MM.1S (cell line): Measurements from ENCODE around the gene ZNF275.

Experiments used
- DNase-seq: peaks from one replicate; pipeline ENCODE4 v3.0.0-alpha.2; 2015
- H2AFZ ChIP-seq: fragments of 300-600 bp; sonication (generic); 2 replicates; pipeline ENCODE4 v1.6.0; 2016; ENCODE audit warnings: antibody characterized with exemption, low read length
- H3F3A ChIP-seq: fragments of 300-600 bp; sonication (generic); 2 replicates; pipeline ENCODE4 v1.6.1; 2016; ENCODE audit warnings: mild to moderate bottlenecking, antibody characterized with exemption, low read length, moderate library complexity, mixed read lengths; ENCODE audit not compliant: insufficient read depth
- H3K27ac ChIP-seq: fragments of 300-600 bp; sonication (generic); 2 replicates; pipeline ENCODE4 v1.5.1; 2016; ENCODE audit warnings: mild to moderate bottlenecking, low read length
- H3K27me3 ChIP-seq: fragments of 300-600 bp; sonication (generic); replicated peaks from 2 replicates; pipeline ENCODE4 v1.6.0; 2016; ENCODE audit warnings: low read length; ENCODE audit not compliant: insufficient read depth
- H3K36me3 ChIP-seq: fragments of 300-600 bp; sonication (generic); replicated peaks from 2 replicates; pipeline ENCODE4 v1.6.1; 2016; ENCODE audit warnings: mild to moderate bottlenecking, low read length, mixed read lengths; ENCODE audit not compliant: insufficient read depth
- H3K4me1 ChIP-seq: fragments of 300-600 bp; sonication (generic); 2 replicates; pipeline ENCODE4 v1.6.1; 2016; ENCODE audit warnings: low read length, mixed read lengths
- H3K4me2 ChIP-seq: fragments of 300-600 bp; sonication (generic); 2 replicates; pipeline ENCODE4 v1.6.0; 2016; ENCODE audit warnings: low read depth, low read length
- H3K4me3 ChIP-seq: fragments of 300-600 bp; sonication (generic); 2 replicates; pipeline ENCODE4 v1.5.1; 2016; ENCODE audit warnings: low read length, mixed read lengths
- H3K79me2 ChIP-seq: fragments of 300-600 bp; sonication (generic); 2 replicates; pipeline ENCODE4 v1.6.1; 2016; ENCODE audit warnings: mixed run types, low read length, mixed read lengths
- H3K9ac ChIP-seq: fragments of 300-600 bp; sonication (generic); 2 replicates; pipeline ENCODE4 v1.6.1; 2016; ENCODE audit warnings: low read length, mixed read lengths
- H3K9me2 ChIP-seq: fragments of 300-600 bp; sonication (generic); replicated peaks from 2 replicates; pipeline ENCODE4 v1.6.1; 2016; ENCODE audit warnings: mild to moderate bottlenecking, low read length, mixed read lengths; ENCODE audit not compliant: insufficient read depth
- H3K9me3 ChIP-seq: fragments of 300-600 bp; sonication (generic); replicated peaks from 2 replicates; pipeline ENCODE4 v1.6.1; 2016; ENCODE audit warnings: mild to moderate bottlenecking, low read length, mixed read lengths; ENCODE audit not compliant: insufficient read depth
- H4K20me1 ChIP-seq: fragments of 300-600 bp; sonication (generic); 2 replicates; pipeline ENCODE4 v1.6.1; 2016; ENCODE audit warnings: mild to moderate bottlenecking, low read length, moderate library complexity, mixed read lengths; ENCODE audit not compliant: insufficient read depth
- EZH2 ChIP-seq: fragments of 300-600 bp; sonication (generic); optimal IDR thresholded peaks from 2 replicates; pipeline ENCODE3; 2017; ENCODE audit warnings: low read depth, mild to moderate bottlenecking, antibody characterized with exemption, low read length, mixed read lengths
- EZH2phosphoT487 ChIP-seq: fragments of 300-600 bp; sonication (generic); IDR thresholded peaks from 2 replicates; pipeline ENCODE4 v1.6.1; 2018; ENCODE audit warnings: antibody characterized with exemption, low read length
- TF ChIP-seq, protein P1 (sequence below): fragments of 300-600 bp; sonication (generic); IDR thresholded peaks from 2 replicates; pipeline ENCODE4 v1.5.1; 2016; ENCODE audit warnings: antibody characterized with exemption, low read length, mixed read lengths

Gene ZNF275

DNA sequence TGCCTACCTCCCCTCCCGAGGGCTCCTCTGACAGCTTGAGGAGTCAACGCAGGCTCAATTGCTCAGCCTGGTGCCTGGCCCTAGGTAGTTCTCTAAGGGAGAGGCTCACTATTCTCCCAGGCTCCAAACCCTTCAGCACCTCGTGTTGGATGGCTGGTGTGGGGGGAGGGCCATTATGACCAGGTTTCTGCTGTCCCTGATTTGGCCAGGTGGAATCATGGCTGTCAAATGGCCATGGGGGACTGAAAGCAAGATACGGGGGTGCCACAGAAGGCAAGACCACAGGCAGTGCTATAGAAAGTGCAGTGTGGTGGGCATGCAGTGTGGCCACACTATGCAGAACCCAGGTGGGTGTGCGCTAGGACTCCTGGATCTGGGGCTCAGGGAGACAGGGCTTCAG, 21.9 kb upstream of the ZNF275 start:
- TF ChIP-seq EZH2phosphoT487 (no peak), EZH2 (no peak)
- TF ChIP-seq, protein P1, sequence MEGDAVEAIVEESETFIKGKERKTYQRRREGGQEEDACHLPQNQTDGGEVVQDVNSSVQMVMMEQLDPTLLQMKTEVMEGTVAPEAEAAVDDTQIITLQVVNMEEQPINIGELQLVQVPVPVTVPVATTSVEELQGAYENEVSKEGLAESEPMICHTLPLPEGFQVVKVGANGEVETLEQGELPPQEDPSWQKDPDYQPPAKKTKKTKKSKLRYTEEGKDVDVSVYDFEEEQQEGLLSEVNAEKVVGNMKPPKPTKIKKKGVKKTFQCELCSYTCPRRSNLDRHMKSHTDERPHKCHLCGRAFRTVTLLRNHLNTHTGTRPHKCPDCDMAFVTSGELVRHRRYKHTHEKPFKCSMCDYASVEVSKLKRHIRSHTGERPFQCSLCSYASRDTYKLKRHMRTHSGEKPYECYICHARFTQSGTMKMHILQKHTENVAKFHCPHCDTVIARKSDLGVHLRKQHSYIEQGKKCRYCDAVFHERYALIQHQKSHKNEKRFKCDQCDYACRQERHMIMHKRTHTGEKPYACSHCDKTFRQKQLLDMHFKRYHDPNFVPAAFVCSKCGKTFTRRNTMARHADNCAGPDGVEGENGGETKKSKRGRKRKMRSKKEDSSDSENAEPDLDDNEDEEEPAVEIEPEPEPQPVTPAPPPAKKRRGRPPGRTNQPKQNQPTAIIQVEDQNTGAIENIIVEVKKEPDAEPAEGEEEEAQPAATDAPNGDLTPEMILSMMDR = no peak

DNA sequence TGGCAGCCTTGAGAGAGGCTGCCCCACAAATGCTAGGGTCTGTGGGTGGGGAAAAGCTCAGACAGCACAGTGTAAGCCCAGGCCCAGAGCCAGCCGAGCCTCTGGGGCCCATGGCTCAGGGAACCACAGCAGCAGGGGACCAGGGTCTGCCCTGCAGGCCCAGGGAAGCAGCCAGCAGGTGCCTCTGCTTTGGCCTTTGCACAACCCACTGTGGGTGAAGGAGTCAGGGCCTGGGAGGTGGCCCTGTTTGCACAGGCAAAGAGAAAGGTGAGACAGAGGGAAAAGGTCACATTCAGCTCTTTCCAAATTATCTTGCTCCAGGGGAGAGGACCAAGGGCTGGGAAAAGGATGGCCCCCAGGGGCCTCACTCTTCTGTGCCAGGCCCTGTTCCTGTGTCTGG, 21.1 kb upstream of the ZNF275 start:
- Histone ChIP-seq H3K9me2 (no peaks in the 10 kb centered on the region), H3K27ac (no peak overlapping the region), H3K36me3 (no peaks in the 10 kb centered on the region), H3F3A (no peaks in the 10 kb centered on the region), H3K9me3 (no peaks in the 10 kb centered on the region), H3K27me3 (no peaks in the 10 kb centered on the region), H3K79me2 (no peaks in the 10 kb centered on the region), H2AFZ (no peak overlapping the region), H3K4me2 (no peak overlapping the region), H4K20me1 (no peaks in the 10 kb centered on the region), H3K9ac (no peak overlapping the region), H3K4me3 (no peak overlapping the region), H3K4me1 (no peaks in the 10 kb centered on the region)
- no peak for DNase-seq
- TF ChIP-seq EZH2phosphoT487 (no peak), EZH2 (no peak)
- TF ChIP-seq, protein P1 = no peak

More for the DNA sequence above, 21.9 kb upstream of the ZNF275 start:
- Histone ChIP-seq H3F3A (no peaks in the 10 kb centered on the region), H3K9me2 (no peaks in the 10 kb centered on the region), H3K27ac (no peak overlapping the region), H3K79me2 (no peaks in the 10 kb centered on the region), H3K4me2 (no peak overlapping the region), H3K9ac (no peak overlapping the region), H2AFZ (no peak overlapping the region), H3K4me1 (no peaks in the 10 kb centered on the region), H3K4me3 (no peak overlapping the region), H4K20me1 (no peaks in the 10 kb centered on the region), H3K36me3 (no peaks in the 10 kb centered on the region), H3K27me3 (no peaks in the 10 kb centered on the region), H3K9me3 (no peaks in the 10 kb centered on the region)
- no peak for DNase-seq

DNA sequence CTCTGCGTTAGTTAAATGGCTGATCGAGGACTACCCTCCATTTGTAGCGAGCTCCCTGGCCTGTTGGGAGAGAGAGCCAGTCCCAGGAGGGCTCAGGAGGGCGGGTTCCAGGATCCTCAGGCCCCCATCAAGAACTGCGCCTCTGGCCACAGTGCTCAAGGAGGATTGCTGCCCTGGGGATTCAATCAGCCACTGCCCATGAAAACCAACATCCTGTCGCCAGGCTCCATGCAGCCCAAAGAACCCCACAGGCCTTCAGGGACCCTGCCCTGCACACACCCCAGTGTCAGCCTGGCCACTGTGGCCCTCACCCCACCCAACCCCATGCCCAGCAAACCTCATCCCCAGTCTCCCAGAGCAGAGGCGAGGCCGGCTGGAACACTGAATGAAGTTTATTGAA, 16.6 kb upstream of the ZNF275 start:
- Histone ChIP-seq H3K27me3 (no peaks in the 10 kb centered on the region), H3F3A (no peaks in the 10 kb centered on the region), H3K79me2 (no peaks in the 10 kb centered on the region), H3K27ac (no peak overlapping the region), H3K9me3 (no peaks in the 10 kb centered on the region), H3K9ac (no peak overlapping the region), H3K4me3 (no peak overlapping the region), H2AFZ (no peak overlapping the region), H3K4me2 (no peak overlapping the region), H3K9me2 (no peaks in the 10 kb centered on the region), H3K36me3 (no peaks in the 10 kb centered on the region), H3K4me1 (no peaks in the 10 kb centered on the region), H4K20me1 (no peaks in the 10 kb centered on the region)
- DNase-seq = no peak
- TF ChIP-seq EZH2 = no peak
- TF ChIP-seq EZH2phosphoT487 = no peak
- TF ChIP-seq, protein P1 = no peak
